ENCODE measurements around the gene SARDH. TPM values are rescaled to one million over a fixed set of nuclear protein-coding genes. Genes with fewer than 3 reads are reported as not detected.

The SARDH gene
- total RNA-seq, 2 experiments from 2014 or later, result 0.50 to 0.88 TPM

DNA sequence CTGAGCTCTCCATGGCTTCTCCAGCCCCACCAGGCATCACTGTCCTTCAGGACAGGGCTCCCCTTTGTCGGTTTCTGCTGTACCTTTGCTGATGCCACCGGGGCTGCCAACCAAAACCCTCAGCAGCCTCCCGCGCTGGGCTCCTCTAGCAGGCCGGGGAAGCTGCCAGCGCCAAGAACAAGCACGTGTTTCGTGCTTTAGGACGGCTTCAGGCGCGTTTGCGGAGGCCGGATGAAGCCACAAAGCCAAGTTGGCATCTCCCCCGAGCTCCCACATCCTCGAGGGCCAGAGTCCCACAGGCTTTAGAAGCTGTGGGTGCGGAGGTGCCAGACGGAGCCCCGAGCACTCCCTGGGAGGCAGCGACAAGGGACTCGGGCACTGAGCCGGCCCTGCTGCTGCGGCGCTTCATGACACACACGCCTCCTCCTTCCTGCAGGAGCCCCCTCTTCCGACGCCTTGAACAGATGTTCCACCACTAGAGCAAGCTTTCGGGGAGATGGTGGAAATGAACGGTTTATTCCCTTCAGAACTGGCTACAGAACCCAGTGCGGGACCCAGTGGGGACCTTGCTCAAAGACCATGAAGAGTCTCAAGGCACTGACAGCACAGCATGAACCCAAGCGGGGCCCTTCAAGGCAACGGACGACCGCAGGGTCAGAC, 36.7 kb downstream of the SARDH start:
- Mint-ChIP-seq H3K36me3 (ENCODE audit: low read depth) (no peaks in the 10 kb centered on the region), H3K27me3 (peaks cover 16% of the 10 kb centered on the region), H3K9me3 (no peaks in the 10 kb centered on the region), H3K4me3 (peak overlapping the region; percentile 25), H3K27ac (peak overlapping the region; percentile 57), H3K4me1 (peaks cover 36% of the 10 kb centered on the region)
- CTCF ChIA-PET, result interaction anchor here (0.6 kb wide), 1 partner anchor 852 kb away, joined by 3 read pairs; no protein-coding TSS in a partner anchor
- peak; percentile 41 for DNase-seq
- POLR2A ChIA-PET, result interaction anchor here (1.3 to 2.6 kb wide), 3 partner anchors 18 to 26 kb away, joined by 3 to 16 read pairs (median 12); no protein-coding TSS in a partner anchor

- H3K27me3 Mint-ChIP-seq, result peaks cover 16% of the 10 kb centered on the region
- no peaks in the 10 kb centered on the region for H3K36me3 Mint-ChIP-seq (ENCODE audit: low read depth)
- peak overlapping the region; percentile 57 for H3K27ac Mint-ChIP-seq
- ChIA-PET POLR2A (interaction anchor here (1.3 to 2.6 kb wide), 4 partner anchors 17 to 330 kb away, joined by 3 to 16 read pairs (median 8); no protein-coding TSS in a partner anchor), CTCF (no interaction called here)
- no peak overlapping the region for H3K4me3 Mint-ChIP-seq
- DNase-seq, result no peak
- no peaks in the 10 kb centered on the region for H3K9me3 Mint-ChIP-seq
- peaks cover 36% of the 10 kb centered on the region for H3K4me1 Mint-ChIP-seq
These were observed 37.3 kb downstream of the SARDH start for GRCh38 chr9:133700819-133701320.

- ChIA-PET CTCF (no interaction called here), POLR2A (interaction anchor here (1.4 kb wide), 1 partner anchor 329 kb away, joined by 3 read pairs; no protein-coding TSS in a partner anchor)
- Mint-ChIP-seq H3K4me1 (peaks cover 36% of the 10 kb centered on the region), H3K4me3 (no peak overlapping the region), H3K9me3 (no peaks in the 10 kb centered on the region), H3K27ac (no peak overlapping the region), H3K36me3 (ENCODE audit: low read depth) (no peaks in the 10 kb centered on the region), H3K27me3 (peaks cover 16% of the 10 kb centered on the region)
- DNase-seq, result no peak
These were observed 38.6 kb downstream of the SARDH start for GRCh38 chr9:133699546-133699945.

- no peak overlapping the region for H3K27ac Mint-ChIP-seq
- POLR2A ChIA-PET, result interaction anchor here (1.1 kb wide), 1 partner anchor 13 kb away, joined by 3 read pairs; no protein-coding TSS in a partner anchor
- CTCF ChIA-PET, result no interaction called here
These were observed 42.1 kb downstream of the SARDH start for GRCh38 chr9:133696071-133696472.

DNA sequence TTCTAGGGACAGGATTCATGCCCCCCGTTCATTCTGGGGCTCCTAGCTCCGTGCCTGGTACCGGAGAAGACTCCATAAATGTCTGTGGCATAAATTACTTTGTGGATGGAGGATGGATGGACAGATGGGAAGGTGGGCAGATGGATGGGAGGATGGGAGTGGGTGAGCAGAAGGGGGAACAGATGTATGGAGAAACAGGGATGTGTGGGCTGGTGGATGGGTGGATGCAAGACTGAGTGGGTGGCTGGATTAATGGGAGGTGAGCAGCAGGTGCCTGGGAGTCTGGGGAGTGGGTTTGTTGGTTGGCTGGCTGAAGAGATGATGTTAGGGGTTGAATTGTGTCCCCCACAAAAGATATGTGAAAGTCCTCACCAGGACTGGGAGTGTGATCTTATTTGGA, 43.5 kb downstream of the SARDH start:
- no peak overlapping the region for H3K4me3 Mint-ChIP-seq
- ChIA-PET CTCF (interaction anchor here (1.1 kb wide), 1 partner anchor 88 kb away, joined by 3 read pairs; no protein-coding TSS in a partner anchor), POLR2A (no interaction called here)
- H3K9me3 Mint-ChIP-seq, result no peaks in the 10 kb centered on the region
- H3K4me1 Mint-ChIP-seq, result peaks cover 8% of the 10 kb centered on the region
- no peaks in the 10 kb centered on the region for H3K36me3 Mint-ChIP-seq (ENCODE audit: low read depth)
- H3K27me3 Mint-ChIP-seq, result peaks cover 8% of the 10 kb centered on the region
- no peak for DNase-seq
- H3K27ac Mint-ChIP-seq, result no peak overlapping the region

More at GRCh38 chr9:133696071-133696472, 42.1 kb downstream of the SARDH start:
- DNase-seq, result no peak
- Mint-ChIP-seq H3K36me3 (ENCODE audit: low read depth) (no peaks in the 10 kb centered on the region), H3K4me1 (peaks cover 18% of the 10 kb centered on the region), H3K27me3 (peaks cover 12% of the 10 kb centered on the region), H3K9me3 (no peaks in the 10 kb centered on the region), H3K4me3 (no peak overlapping the region)

GRCh38 chr9:133693703-133694529, 44.2 kb downstream of the SARDH start:
- no peaks in the 10 kb centered on the region for H3K36me3 Mint-ChIP-seq (ENCODE audit: low read depth)
- ChIA-PET POLR2A (interaction anchor here (1.0 kb wide), 1 partner anchor 10 kb away, joined by 3 read pairs; no protein-coding TSS in a partner anchor), CTCF (no interaction called here)
- no peak for DNase-seq
- H3K27me3 Mint-ChIP-seq, result peaks cover 8% of the 10 kb centered on the region
- H3K9me3 Mint-ChIP-seq, result no peaks in the 10 kb centered on the region
- H3K27ac Mint-ChIP-seq, result no peak overlapping the region
- no peak overlapping the region for H3K4me3 Mint-ChIP-seq
- H3K4me1 Mint-ChIP-seq, result peaks cover 7% of the 10 kb centered on the region

DNA sequence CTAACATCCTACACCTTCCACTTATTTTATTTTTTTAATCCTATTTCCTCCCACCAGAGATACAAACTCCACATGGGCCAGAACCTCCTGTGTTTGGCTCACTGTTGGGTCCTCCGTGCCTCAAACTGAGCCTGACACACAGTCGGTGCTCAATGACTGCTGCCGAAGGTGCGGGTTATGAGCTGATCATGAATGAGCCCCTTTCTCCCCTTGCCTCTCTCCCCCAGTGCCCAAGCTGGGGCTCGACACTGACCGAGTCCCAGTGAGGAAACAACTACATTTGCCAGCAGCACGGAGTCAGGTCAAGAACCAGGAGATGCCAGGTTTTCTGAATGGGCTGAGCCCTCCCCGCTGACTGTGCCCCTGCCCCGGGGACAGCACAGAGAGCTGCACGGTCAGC, 45.0 kb downstream of the SARDH start:
- CTCF ChIA-PET, result no interaction called here
- peaks cover 2% of the 10 kb centered on the region for H3K27me3 Mint-ChIP-seq
- H3K9me3 Mint-ChIP-seq, result no peaks in the 10 kb centered on the region
- POLR2A ChIA-PET, result no interaction called here
- H3K36me3 Mint-ChIP-seq (ENCODE audit: low read depth), result no peaks in the 10 kb centered on the region
- H3K4me3 Mint-ChIP-seq, result no peak overlapping the region
- H3K27ac Mint-ChIP-seq, result no peak overlapping the region
- no peak for DNase-seq
- H3K4me1 Mint-ChIP-seq, result peaks cover 1% of the 10 kb centered on the region

DNA sequence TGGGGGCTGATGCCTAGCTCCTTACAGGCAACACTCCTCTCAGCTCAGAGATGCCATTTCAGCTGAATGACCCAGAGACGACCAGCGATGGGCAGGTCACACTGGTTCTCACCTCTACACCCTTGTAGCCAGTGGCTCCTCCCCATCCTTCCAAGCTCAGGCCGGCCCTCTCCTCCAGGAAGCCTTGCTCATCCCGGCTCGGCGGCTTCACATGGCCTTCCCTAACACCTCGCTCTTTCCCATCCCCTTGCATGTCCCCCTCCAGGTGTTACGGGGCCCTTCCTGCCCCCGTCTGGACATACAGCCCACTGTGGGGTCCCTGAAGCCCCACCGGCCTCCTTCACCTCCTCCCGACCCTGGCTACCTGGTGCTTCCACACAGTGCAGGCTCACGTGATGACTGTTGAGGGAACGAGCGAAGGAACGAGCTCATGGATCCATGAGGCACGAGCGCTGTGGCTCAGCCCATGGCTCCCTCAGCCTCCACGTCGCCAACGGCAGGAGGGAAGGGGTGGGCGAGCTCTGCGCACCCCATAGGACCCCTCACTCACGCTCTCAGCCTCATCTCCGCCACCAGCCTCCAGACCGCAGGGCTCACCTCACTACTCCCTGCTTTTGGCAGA, 45.7 kb downstream of the SARDH start:
- no peak overlapping the region for H3K27ac Mint-ChIP-seq
- CTCF ChIA-PET, result no interaction called here

GRCh38 chr9:133691626-133692363, 46.4 kb downstream of the SARDH start:
- Mint-ChIP-seq H3K4me1 (peaks cover 1% of the 10 kb centered on the region), H3K36me3 (ENCODE audit: low read depth) (no peaks in the 10 kb centered on the region), H3K9me3 (no peaks in the 10 kb centered on the region), H3K27me3 (no peaks in the 10 kb centered on the region), H3K4me3 (no peak overlapping the region), H3K27ac (no peak overlapping the region)
- ChIA-PET POLR2A (no interaction called here), CTCF (no interaction called here)
- DNase-seq, result no peak

More for the DNA sequence above, 45.7 kb downstream of the SARDH start:
- Mint-ChIP-seq H3K36me3 (ENCODE audit: low read depth) (no peaks in the 10 kb centered on the region), H3K4me3 (no peak overlapping the region), H3K4me1 (peaks cover 1% of the 10 kb centered on the region), H3K9me3 (no peaks in the 10 kb centered on the region), H3K27me3 (peaks cover under 1% of the 10 kb centered on the region)
- no peak for DNase-seq
- POLR2A ChIA-PET, result no interaction called here

DNA sequence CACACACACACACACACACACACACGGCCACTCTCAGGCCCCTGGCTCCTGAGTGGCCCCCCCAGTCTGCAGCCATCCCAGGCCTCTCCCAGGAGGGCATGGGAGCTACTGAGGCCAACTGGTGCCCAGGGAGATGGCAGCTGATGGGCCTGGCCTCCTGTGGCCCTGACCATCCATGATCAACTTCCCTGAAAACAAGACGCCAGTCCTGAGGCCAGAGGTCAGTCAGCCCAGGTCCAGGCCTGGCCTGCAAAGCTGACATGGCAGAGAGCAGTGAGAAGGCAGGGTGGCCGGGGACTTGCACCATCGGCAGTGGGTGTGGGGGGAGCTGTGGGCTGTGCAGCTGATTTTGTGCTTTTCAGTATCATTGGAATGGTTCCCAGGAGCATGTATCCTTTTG, 47.0 kb downstream of the SARDH start:
- ChIA-PET POLR2A (no interaction called here), CTCF (no interaction called here)
- Mint-ChIP-seq H3K4me1 (no peaks in the 10 kb centered on the region), H3K9me3 (no peaks in the 10 kb centered on the region), H3K27ac (no peak overlapping the region), H3K27me3 (no peaks in the 10 kb centered on the region), H3K36me3 (ENCODE audit: low read depth) (no peaks in the 10 kb centered on the region), H3K4me3 (no peak overlapping the region)
- no peak for DNase-seq

DNA sequence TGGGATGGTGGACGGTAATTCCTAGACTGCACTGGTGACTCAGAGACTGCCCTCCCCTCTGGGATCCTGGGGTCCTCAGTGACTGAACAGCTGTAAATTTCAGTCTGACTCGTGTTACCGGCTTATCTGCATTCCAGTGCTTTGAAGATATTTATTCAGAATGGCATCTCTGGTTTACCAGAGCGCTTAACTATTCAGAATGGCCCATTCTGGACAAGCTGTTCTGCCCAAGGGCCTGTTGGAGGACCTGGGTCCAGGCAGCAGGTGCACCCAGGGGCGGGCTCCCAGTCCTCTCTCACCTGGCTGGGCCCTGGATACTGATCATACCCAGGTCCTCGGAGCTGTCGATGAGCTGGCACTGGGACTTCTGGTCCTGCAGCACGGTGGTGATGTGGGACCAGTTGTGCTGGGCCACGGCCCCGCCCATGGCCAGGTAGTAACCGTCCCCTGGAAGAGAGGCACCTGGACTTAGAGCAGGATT, 48.0 kb downstream of the SARDH start:
- no peaks in the 10 kb centered on the region for H3K27me3 Mint-ChIP-seq
- no peak overlapping the region for H3K27ac Mint-ChIP-seq
- H3K9me3 Mint-ChIP-seq, result no peaks in the 10 kb centered on the region
- H3K36me3 Mint-ChIP-seq (ENCODE audit: low read depth), result no peaks in the 10 kb centered on the region
- ChIA-PET CTCF (no interaction called here), POLR2A (no interaction called here)
- no peaks in the 10 kb centered on the region for H3K4me1 Mint-ChIP-seq
- DNase-seq, result no peak
- no peak overlapping the region for H3K4me3 Mint-ChIP-seq

DNA sequence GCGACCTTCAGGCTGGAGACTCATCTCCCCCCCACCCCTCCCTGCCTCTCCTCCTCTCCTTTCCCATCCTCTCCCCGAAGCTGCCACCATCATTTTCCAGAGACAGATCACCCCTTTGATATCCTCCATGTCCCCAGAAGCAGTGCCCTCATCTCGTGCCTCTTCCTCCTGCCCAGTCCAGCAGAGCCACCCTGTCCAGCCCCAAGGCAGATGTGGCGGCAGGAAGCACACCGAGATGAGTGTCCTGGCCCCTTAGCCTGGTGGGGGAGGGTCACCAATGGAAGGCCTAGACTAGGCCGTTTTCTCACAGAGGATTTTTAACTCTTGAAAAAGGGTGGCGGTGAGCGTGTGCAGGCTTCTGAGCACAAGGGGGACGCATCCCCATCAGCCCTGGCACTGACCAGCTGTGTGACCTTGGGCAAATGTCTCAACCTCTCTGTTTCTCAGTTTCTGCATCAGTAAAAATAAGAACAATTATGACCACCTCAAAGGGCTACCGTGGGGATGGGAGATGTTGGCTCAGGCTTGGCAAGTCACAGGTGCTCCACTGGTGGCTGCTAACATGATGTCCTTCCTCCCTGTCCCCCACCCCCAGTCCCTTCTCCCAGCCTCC, 48.9 kb downstream of the SARDH start:
- no peaks in the 10 kb centered on the region for H3K9me3 Mint-ChIP-seq
- ChIA-PET CTCF (no interaction called here), POLR2A (no interaction called here)
- DNase-seq, result no peak
- H3K36me3 Mint-ChIP-seq (ENCODE audit: low read depth), result no peaks in the 10 kb centered on the region
- H3K27ac Mint-ChIP-seq, result no peak overlapping the region
- H3K27me3 Mint-ChIP-seq, result no peaks in the 10 kb centered on the region
- H3K4me1 Mint-ChIP-seq, result peaks cover under 1% of the 10 kb centered on the region
- H3K4me3 Mint-ChIP-seq, result no peak overlapping the region
